ENCODE results near the gene PRPF19.
A peak's percentile ranks its signal among the peaks of the same experiment; 100 is the strongest.

The PRPF19 gene

DNA sequence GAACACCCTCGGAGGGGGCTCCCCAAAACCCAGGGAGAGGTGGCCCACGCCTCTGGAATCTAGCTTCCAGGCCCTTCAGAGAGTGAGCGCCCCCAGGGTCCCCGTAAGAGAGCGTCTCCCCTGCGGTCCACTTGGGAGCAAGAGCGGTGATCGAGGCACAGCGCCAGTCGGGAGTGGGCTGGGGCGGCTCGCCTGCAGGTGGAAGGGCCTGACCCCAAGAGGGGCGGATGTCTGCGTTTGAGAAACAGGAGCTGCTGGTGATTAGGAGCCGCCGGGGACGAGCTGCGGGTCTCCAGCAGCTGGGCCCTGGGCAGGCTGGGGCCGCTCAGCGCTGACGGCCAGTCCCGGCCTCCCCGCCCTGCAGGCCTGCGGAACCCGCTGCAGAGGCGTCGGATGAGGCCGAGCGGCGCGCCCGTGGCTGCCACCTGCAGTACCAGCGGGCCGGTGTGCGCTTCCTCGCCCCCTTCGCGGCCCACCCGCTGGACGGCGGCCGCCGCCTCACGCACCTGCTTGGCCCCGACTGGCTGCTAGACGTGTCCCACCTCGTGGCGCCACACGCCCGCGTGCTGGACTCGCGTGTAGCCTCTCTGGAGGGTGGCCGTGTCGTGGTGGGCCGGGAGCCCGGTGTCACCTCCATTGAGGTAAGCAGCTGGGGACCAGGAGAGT is 27.9 kb upstream of the PRPF19 start:
- peaks cover 7% of the 10 kb centered on the region for H3K27me3 Mint-ChIP-seq (ENCODE audit: low read depth)
- no peak overlapping the region for H3K4me3 Mint-ChIP-seq
- H3K27ac Mint-ChIP-seq, result no peak overlapping the region
- H3K4me1 Mint-ChIP-seq (ENCODE audit: low read depth), result no peaks in the 10 kb centered on the region
- no peaks in the 10 kb centered on the region for H3K9me3 Mint-ChIP-seq
- no peaks in the 10 kb centered on the region for H3K36me3 Mint-ChIP-seq (ENCODE audit: low read depth)
- no peak for DNase-seq (ENCODE audit: low spot score)

DNA sequence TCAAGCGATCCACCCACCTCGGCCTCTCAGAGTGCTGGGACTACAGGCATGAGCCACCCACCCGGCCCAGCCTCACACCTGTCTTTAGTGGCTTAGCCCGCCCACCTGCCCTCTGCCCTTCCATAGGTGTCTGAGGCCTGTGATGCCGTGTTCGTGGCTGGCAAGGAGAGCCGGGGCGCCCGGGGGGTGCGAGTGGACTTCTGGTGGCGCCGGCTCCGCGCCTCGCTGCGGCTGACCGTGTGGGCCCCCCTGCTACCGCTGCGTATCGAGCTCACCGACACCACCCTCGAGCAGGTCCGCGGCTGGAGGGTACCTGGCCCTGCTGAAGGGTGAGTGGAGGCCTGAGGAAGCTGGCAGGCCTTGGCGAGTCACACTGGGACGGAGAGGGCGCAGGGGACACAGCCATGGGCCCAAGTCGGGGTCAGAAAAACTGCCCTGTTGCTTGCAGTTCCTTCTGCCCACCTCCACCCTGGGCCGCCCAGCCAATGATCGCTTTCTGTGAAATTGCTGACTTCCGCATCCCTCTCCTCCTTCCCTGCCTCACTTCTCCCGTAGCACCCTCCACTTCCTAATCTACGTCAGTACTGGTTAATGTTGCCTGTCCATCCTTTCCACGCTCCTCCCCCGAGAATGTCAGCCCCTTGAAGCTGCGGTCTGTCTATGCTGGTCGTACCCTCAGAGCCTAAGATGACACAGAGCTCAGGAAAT is 27.2 kb upstream of the PRPF19 start:
- DNase-seq (ENCODE audit: low spot score), result no peak
- peaks cover 8% of the 10 kb centered on the region for H3K27me3 Mint-ChIP-seq (ENCODE audit: low read depth)
- H3K9me3 Mint-ChIP-seq, result no peaks in the 10 kb centered on the region
- no peaks in the 10 kb centered on the region for H3K36me3 Mint-ChIP-seq (ENCODE audit: low read depth)
- no peak overlapping the region for H3K27ac Mint-ChIP-seq
- H3K4me1 Mint-ChIP-seq (ENCODE audit: low read depth), result no peaks in the 10 kb centered on the region
- no peak overlapping the region for H3K4me3 Mint-ChIP-seq

DNA sequence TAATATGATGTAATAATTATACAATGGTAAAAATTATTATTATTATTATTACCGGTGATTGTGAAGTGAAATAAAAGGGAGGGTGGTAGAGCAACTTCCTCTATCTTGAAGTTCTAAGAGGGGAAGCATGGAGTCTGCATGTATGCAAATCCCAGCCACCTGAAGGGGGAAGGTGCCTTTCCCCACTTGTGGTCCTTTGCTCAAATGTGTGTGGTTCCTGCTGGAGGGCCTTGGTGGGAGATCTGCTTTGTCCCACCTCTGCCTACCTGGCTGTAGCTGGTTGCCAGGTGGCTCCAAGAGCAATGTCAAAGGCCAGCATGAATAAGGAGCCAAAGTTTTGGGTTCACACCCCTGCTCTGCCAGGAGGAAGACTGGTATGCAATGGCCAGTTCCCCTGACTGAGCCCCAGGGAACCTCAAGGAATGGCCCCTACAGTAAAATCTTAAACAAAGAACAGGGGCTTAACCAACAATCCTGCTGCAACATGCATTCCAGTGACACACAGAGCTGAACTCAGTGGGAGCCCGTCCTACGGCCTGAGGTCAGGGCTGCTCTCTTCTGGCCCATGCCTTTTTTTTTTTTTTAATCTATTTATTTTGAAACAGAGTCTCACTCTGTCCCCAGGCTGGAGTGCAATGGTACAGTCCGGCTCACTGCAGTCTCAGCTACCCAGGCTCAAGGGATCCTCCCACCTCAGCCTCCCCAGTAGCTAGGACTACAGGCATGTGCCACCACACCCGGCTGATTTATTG is 26.4 kb upstream of the PRPF19 start:
- H3K4me1 Mint-ChIP-seq (ENCODE audit: low read depth), result no peaks in the 10 kb centered on the region
- H3K36me3 Mint-ChIP-seq (ENCODE audit: low read depth), result no peaks in the 10 kb centered on the region
- peaks cover 8% of the 10 kb centered on the region for H3K27me3 Mint-ChIP-seq (ENCODE audit: low read depth)
- no peak overlapping the region for H3K4me3 Mint-ChIP-seq
- DNase-seq (ENCODE audit: low spot score), result no peak
- H3K9me3 Mint-ChIP-seq, result no peaks in the 10 kb centered on the region
- H3K27ac Mint-ChIP-seq, result no peak overlapping the region

GRCh38 chr11:60931917-60932316 is 25.5 kb upstream of the PRPF19 start:
- no peak overlapping the region for H3K4me3 Mint-ChIP-seq
- no peaks in the 10 kb centered on the region for H3K4me1 Mint-ChIP-seq (ENCODE audit: low read depth)
- peaks cover 13% of the 10 kb centered on the region for H3K27me3 Mint-ChIP-seq (ENCODE audit: low read depth)
- H3K9me3 Mint-ChIP-seq, result no peaks in the 10 kb centered on the region
- no peak for DNase-seq (ENCODE audit: low spot score)
- no peaks in the 10 kb centered on the region for H3K36me3 Mint-ChIP-seq (ENCODE audit: low read depth)
- H3K27ac Mint-ChIP-seq, result no peak overlapping the region

- peaks cover 28% of the 10 kb centered on the region for H3K27me3 Mint-ChIP-seq (ENCODE audit: low read depth)
- no peak for DNase-seq (ENCODE audit: low spot score)
- H3K27ac Mint-ChIP-seq, result no peak overlapping the region
- no peak overlapping the region for H3K4me3 Mint-ChIP-seq
- no peaks in the 10 kb centered on the region for H3K9me3 Mint-ChIP-seq
- H3K36me3 Mint-ChIP-seq (ENCODE audit: low read depth), result no peaks in the 10 kb centered on the region
- H3K4me1 Mint-ChIP-seq (ENCODE audit: low read depth), result no peaks in the 10 kb centered on the region
Measured at GRCh38 chr11:60930394-60930793, 24.0 kb upstream of the PRPF19 start.

- H3K4me3 Mint-ChIP-seq, result no peak overlapping the region
- peaks cover 33% of the 10 kb centered on the region for H3K27me3 Mint-ChIP-seq (ENCODE audit: low read depth)
- H3K27ac Mint-ChIP-seq, result no peak overlapping the region
- H3K36me3 Mint-ChIP-seq (ENCODE audit: low read depth), result no peaks in the 10 kb centered on the region
- no peak for DNase-seq (ENCODE audit: low spot score)
- no peaks in the 10 kb centered on the region for H3K9me3 Mint-ChIP-seq
- H3K4me1 Mint-ChIP-seq (ENCODE audit: low read depth), result peaks cover 3% of the 10 kb centered on the region
Measured at GRCh38 chr11:60929764-60930163, 23.4 kb upstream of the PRPF19 start.

- no peak overlapping the region for H3K4me3 Mint-ChIP-seq
- H3K4me1 Mint-ChIP-seq (ENCODE audit: low read depth), result peaks cover 3% of the 10 kb centered on the region
- H3K9me3 Mint-ChIP-seq, result no peaks in the 10 kb centered on the region
- H3K36me3 Mint-ChIP-seq (ENCODE audit: low read depth), result peaks cover 3% of the 10 kb centered on the region
- H3K27me3 Mint-ChIP-seq (ENCODE audit: low read depth), result peaks cover 33% of the 10 kb centered on the region
- no peak overlapping the region for H3K27ac Mint-ChIP-seq
- no peak for DNase-seq (ENCODE audit: low spot score)
Measured at GRCh38 chr11:60928563-60929001, 22.2 kb upstream of the PRPF19 start.

GRCh38 chr11:60927600-60927999 is 21.2 kb upstream of the PRPF19 start:
- Mint-ChIP-seq H3K36me3 (ENCODE audit: low read depth) (peaks cover 8% of the 10 kb centered on the region), H3K4me3 (no peak overlapping the region), H3K27me3 (ENCODE audit: low read depth) (peaks cover 35% of the 10 kb centered on the region), H3K4me1 (ENCODE audit: low read depth) (peaks cover 3% of the 10 kb centered on the region), H3K27ac (no peak overlapping the region), H3K9me3 (no peaks in the 10 kb centered on the region)
- DNase-seq (ENCODE audit: low spot score), result no peak

DNA sequence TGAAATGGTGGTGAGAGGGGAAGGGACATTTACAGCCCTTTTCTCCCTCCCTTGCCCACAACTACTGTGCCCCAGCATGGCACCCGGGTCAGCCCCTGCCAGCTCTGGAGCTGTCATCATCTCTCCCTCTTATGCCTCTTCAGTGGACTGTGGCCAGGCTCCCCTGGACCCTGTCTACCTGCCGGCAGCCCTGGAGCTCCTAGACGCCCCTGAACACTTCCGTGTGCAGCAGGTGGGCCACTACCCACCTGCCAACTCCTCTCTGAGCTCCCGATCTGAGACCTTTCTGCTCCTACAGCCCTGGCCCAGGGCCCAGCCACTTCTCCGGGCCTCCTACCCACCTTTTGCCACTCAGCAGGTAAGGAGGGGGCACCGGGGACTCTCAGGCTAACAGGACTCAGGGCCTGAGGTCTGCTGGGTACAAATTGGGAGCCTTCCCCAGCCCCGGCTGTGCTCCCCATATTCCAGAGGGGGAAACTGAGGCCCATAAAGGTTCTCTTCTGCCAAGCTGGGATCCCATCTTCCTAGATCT is 20.7 kb upstream of the PRPF19 start:
- H3K27me3 Mint-ChIP-seq (ENCODE audit: low read depth), result peaks cover 35% of the 10 kb centered on the region
- H3K9me3 Mint-ChIP-seq, result no peaks in the 10 kb centered on the region
- H3K4me1 Mint-ChIP-seq (ENCODE audit: low read depth), result peaks cover 3% of the 10 kb centered on the region
- H3K4me3 Mint-ChIP-seq, result no peak overlapping the region
- peaks cover 12% of the 10 kb centered on the region for H3K36me3 Mint-ChIP-seq (ENCODE audit: low read depth)
- no peak overlapping the region for H3K27ac Mint-ChIP-seq
- no peak for DNase-seq (ENCODE audit: low spot score)

DNA sequence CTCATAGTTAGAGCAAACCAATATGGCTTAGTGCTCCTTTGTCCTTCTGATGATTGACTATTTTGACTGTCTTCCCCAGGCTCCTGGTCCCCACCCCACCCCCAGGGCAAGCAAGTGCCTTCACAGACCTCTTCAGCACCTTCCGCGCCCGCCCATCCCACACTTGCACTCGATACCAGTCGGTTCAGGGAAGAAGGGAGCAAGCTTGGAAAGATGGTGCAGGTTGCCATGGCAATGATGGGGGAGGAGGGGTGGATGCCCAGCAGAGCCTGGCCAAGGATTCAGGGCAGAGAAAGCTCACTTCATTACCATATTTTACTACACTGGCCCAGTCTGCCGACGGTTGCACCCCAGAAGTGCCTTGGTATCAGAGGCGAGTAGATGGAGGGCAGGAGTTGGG is 20.1 kb upstream of the PRPF19 start:
- Mint-ChIP-seq H3K9me3 (no peaks in the 10 kb centered on the region), H3K4me3 (no peak overlapping the region), H3K36me3 (ENCODE audit: low read depth) (peaks cover 13% of the 10 kb centered on the region), H3K27me3 (ENCODE audit: low read depth) (peaks cover 35% of the 10 kb centered on the region), H3K27ac (no peak overlapping the region), H3K4me1 (ENCODE audit: low read depth) (peaks cover 3% of the 10 kb centered on the region)
- no peak for DNase-seq (ENCODE audit: low spot score)

DNA sequence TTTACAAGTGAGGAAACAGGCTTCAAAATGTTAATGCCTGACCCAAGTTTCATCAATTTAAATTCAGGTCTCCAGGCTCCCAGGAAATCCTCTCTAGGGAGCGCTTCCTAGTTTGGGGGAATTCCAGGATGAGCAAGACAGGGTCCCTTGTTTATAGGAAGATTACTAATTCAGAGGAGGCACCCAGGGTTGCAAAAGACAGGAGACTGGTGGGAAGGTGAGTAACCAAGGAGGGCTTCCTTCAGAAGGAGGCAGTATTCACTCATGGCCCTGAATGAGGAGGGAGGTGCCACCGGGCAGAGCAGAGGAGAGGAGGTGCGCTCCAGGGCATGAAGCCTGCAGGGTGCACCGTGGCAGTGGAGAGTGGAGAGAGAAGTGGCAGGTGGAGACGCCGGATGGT is 19.5 kb upstream of the PRPF19 start:
- H3K4me3 Mint-ChIP-seq, result no peak overlapping the region
- H3K27ac Mint-ChIP-seq, result no peak overlapping the region
- H3K4me1 Mint-ChIP-seq (ENCODE audit: low read depth), result peaks cover 3% of the 10 kb centered on the region
- H3K27me3 Mint-ChIP-seq (ENCODE audit: low read depth), result peaks cover 35% of the 10 kb centered on the region
- no peaks in the 10 kb centered on the region for H3K9me3 Mint-ChIP-seq
- DNase-seq (ENCODE audit: low spot score), result no peak
- H3K36me3 Mint-ChIP-seq (ENCODE audit: low read depth), result peaks cover 14% of the 10 kb centered on the region

DNA sequence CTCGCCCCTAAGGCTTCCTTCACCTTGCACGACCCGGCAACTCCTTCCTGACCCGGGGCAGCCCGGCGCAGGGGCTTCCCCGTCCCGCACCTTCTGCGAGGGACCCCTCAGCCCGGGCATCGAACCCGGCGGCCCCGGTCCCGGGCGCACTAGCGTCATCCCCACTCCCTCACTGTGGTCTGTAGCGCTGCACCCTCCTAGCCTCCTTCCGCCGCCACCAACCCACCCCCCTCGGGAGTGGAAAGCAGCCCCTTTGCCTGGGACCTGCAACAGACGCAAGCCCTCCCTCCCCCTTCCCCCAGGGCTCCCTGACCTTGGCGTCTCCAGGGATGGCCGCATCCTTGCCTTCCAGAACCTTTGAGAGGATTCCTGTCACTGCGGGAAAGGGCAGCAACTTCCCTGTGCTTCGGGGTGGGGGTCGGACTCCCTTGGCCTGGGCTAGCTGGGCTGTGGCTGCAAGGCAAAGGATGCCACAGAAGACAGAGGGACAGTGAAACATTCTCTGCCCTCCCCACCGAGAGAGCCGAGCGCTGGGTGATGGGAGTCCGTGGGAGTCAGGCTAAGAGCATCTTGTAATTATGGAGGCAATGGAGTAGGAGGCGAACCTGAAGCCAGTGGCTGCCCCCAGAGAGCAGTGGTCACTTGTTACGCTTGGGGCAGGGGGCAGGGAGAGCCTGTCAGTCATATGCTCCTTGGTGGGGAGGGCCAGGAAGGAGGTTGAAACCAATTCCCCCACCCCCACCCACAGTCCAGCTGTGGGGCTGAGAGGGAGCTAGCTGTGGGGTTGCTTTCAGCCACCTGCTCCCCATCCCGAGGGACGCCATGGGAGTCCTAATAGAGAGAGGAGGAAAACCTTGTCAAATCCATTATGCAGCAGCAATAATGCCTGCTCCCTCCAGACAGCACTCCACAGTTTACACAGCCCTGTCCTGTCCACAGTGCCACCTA is 18.8 kb upstream of the PRPF19 start:
- H3K4me1 Mint-ChIP-seq (ENCODE audit: low read depth), result peaks cover 4% of the 10 kb centered on the region
- peaks cover 35% of the 10 kb centered on the region for H3K27me3 Mint-ChIP-seq (ENCODE audit: low read depth)
- H3K27ac Mint-ChIP-seq, result no peak overlapping the region
- H3K9me3 Mint-ChIP-seq, result no peaks in the 10 kb centered on the region
- peaks cover 20% of the 10 kb centered on the region for H3K36me3 Mint-ChIP-seq (ENCODE audit: low read depth)
- no peak for DNase-seq (ENCODE audit: low spot score)
- H3K4me3 Mint-ChIP-seq, result peak overlapping the region; percentile 59

- Mint-ChIP-seq H3K27ac (no peak within 1 kb of the TSS), H3K36me3 (ENCODE audit: low read depth) (peaks cover 22% of the 10 kb centered on the region), H3K4me1 (ENCODE audit: low read depth) (peaks cover 4% of the 10 kb centered on the region), H3K27me3 (ENCODE audit: low read depth) (peaks cover 28% of the 10 kb centered on the region), H3K9me3 (no peaks in the 10 kb centered on the region), H3K4me3 (peak within 1 kb of the TSS; percentile 59)
- DNase-seq (ENCODE audit: low spot score), result no peak
Measured at GRCh38 chr11:60924110-60924905, 17.9 kb upstream of the PRPF19 start, which contains the start of gene TMEM132A. Gene TMEM132A (plus strand): TSS chr11:60924460. CDS start chr11:60924634, 174 bp downstream.

Measured in T-helper 2 cell treated with Interferon-gamma antibody and Interleukin-4, amounts not matched to agents 5 μg/mL and 100 μg/mL, for 36 hours (primary cell).